Astrocyte of the spinal cord (primary cell): ENCODE measurements around the gene IDH3A.

Experiments used
- DNase-seq: peaks from one replicate; pipeline ENCODE4 v3.0.0; 2011; ENCODE audit warnings: low read depth, low spot score
- H3K4me3 ChIP-seq: 2 replicates; pipeline ENCODE4 v1.5.1; 2011; ENCODE audit warnings: low read depth, mild to moderate bottlenecking, low read length, moderate library complexity
- in situ Hi-C: cut with HindIII; loops from 2 replicates; pipeline ENCODE4 v1.10.0; 2017; ENCODE audit warnings: low sequenced_read_pairs
- TF ChIP-seq, protein P1 (sequence below): IDR thresholded peaks from 2 replicates; pipeline ENCODE4 v1.5.1; 2012; ENCODE audit warnings: low read depth, mild to moderate bottlenecking, low read length, inconsistent platforms

Gene IDH3A

DNA sequence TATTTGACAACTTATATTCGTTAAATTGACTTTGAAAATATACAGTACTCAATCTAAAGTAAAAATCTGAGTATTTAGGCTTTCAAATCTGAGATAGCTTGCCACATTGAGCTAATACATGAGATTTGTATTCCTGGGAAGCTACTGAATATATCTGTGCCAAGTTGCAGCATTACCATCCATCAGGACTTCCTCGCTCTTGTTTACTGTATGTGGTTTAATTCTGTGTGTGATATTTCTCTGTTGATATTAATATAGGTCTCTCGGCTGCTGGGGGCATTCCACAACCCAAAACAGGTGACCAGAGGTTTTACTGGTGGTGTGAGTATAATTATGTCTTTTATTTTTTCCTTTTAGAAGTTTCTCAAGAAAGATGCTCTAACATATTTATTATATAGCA is 5.8 kb downstream of the IDH3A start:
- H3K4me3 ChIP-seq: no peak overlapping the region
- no peak for DNase-seq
- TF ChIP-seq, protein P1, sequence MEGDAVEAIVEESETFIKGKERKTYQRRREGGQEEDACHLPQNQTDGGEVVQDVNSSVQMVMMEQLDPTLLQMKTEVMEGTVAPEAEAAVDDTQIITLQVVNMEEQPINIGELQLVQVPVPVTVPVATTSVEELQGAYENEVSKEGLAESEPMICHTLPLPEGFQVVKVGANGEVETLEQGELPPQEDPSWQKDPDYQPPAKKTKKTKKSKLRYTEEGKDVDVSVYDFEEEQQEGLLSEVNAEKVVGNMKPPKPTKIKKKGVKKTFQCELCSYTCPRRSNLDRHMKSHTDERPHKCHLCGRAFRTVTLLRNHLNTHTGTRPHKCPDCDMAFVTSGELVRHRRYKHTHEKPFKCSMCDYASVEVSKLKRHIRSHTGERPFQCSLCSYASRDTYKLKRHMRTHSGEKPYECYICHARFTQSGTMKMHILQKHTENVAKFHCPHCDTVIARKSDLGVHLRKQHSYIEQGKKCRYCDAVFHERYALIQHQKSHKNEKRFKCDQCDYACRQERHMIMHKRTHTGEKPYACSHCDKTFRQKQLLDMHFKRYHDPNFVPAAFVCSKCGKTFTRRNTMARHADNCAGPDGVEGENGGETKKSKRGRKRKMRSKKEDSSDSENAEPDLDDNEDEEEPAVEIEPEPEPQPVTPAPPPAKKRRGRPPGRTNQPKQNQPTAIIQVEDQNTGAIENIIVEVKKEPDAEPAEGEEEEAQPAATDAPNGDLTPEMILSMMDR: no peak
- in situ Hi-C loops: no loop called here

GRCh38 chr15:78155355-78155939 is 6.3 kb downstream of the IDH3A start:
- in situ Hi-C loops: no loop called here
- no peak overlapping the region for H3K4me3 ChIP-seq
- no peak for DNase-seq
- TF ChIP-seq, protein P1: no peak

DNA sequence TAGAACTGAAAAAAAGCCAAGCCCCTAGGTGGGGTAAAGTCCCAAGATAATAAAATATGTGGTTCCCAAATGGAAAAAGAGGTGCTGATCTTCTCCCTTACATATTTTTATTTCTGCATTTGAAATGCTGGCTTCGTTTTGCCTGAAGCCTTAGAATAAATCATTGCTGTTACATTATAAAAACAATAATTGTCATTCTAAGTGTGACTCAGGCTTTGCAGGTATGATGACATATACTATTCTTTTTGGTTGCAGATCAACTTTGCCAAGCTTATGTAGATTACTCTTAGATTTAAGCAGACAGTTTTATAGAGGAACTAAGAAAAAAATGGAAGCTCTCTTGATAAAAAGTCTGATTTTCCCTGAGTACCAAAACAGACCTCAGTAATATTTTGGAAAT is 7.5 kb downstream of the IDH3A start:
- H3K4me3 ChIP-seq: no peak overlapping the region
- no peak for DNase-seq
- TF ChIP-seq, protein P1: no peak
- in situ Hi-C loops: no loop called here

DNA sequence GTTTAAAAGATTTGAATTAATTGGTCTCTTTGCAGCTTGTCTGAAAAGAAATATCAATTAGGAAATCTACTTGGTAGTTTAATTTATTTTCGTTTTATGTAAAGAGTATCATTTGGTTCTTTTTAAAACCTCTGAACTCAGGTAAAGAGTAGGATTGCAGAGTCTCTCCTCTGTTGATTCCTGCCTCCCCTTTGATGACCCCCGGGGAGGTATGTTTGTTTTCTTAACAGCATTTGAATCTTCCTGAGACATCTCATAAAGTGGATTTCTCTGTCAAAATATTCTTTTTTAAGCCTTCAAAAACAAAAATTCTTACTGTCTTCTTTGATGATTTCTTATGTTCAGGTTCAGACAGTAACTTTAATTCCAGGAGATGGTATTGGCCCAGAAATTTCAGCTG is 8.0 kb downstream of the IDH3A start:
- TF ChIP-seq, protein P1: no peak
- in situ Hi-C loops: no loop called here
- H3K4me3 ChIP-seq: no peak overlapping the region
- DNase-seq: no peak

DNA sequence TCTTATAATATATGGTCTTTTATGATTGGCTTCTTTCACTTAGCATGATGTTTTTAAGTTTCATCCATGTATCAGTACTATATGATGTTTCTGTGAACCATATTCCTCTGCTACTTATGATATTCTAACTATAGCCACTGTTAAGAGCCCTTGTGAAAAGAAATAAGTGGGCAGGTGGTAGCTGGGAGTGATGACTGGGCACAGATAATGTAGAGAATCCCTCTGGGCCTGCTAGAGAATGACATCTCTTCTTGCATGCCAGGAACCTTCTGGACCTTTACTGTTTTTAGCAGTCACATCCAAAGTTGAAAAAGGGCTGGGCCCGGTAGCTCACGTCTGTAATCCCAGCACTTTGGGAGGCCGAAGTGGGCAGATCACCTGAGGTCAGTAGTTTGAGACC is 10.2 kb downstream of the IDH3A start:
- no peak overlapping the region for H3K4me3 ChIP-seq
- in situ Hi-C loops: no loop called here
- no peak for DNase-seq
- TF ChIP-seq, protein P1: no peak

- DNase-seq: no peak
- in situ Hi-C loops: no loop called here
- TF ChIP-seq, protein P1: no peak
- no peak overlapping the region for H3K4me3 ChIP-seq
Measured at GRCh38 chr15:78162038-78162437, 12.9 kb downstream of the IDH3A start.

GRCh38 chr15:78164010-78164409 is 14.8 kb downstream of the IDH3A start:
- TF ChIP-seq, protein P1: no peak
- in situ Hi-C loops: no loop called here
- H3K4me3 ChIP-seq: no peak overlapping the region
- DNase-seq: no peak
